Measurements from ENCODE around the gene TSHZ2. TPM values are rescaled to one million over a fixed set of nuclear protein-coding genes. Genes with fewer than 3 reads are reported as not detected.
"Not testable (repeated sequence)": the region's sequence is repeated elsewhere in the genome, so short reads cannot be mapped to it uniquely, and the experiment has no call there.

Gene TSHZ2
- total RNA-seq, 2 experiments from 2014 or later, result 8.1 to 9.2 TPM

- H3K36me3 Mint-ChIP-seq (ENCODE audit: low read depth), result no peaks in the 10 kb centered on the region
- ChIA-PET CTCF (interaction anchor here (1.0 kb wide), 1 partner anchor 12 kb away, joined by 6 read pairs; no protein-coding TSS in a partner anchor), POLR2A (no interaction called here)
- H3K4me3 Mint-ChIP-seq, result no peak overlapping the region
- no peak for DNase-seq
- no peaks in the 10 kb centered on the region for H3K9me3 Mint-ChIP-seq
- H3K4me1 Mint-ChIP-seq, result peaks cover 10% of the 10 kb centered on the region
- no peak overlapping the region for H3K27ac Mint-ChIP-seq
- H3K27me3 Mint-ChIP-seq, result no peaks in the 10 kb centered on the region
Measured at GRCh38 chr20:53408691-53409446, 436.7 kb downstream of the TSHZ2 start.

- Mint-ChIP-seq H3K36me3 (ENCODE audit: low read depth) (no peaks in the 10 kb centered on the region), H3K4me3 (no peak overlapping the region), H3K9me3 (no peaks in the 10 kb centered on the region), H3K4me1 (peaks cover 9% of the 10 kb centered on the region), H3K27ac (no peak overlapping the region), H3K27me3 (no peaks in the 10 kb centered on the region)
- ChIA-PET CTCF (interaction anchor here (1.0 kb wide), 1 partner anchor 12 kb away, joined by 6 read pairs; no protein-coding TSS in a partner anchor), POLR2A (no interaction called here)
- no peak for DNase-seq
Measured at GRCh38 chr20:53409447-53409717, 437.2 kb downstream of the TSHZ2 start.

- Mint-ChIP-seq H3K27me3 (no peaks in the 10 kb centered on the region), H3K9me3 (no peaks in the 10 kb centered on the region), H3K4me1 (peaks cover 7% of the 10 kb centered on the region), H3K27ac (no peak overlapping the region), H3K36me3 (ENCODE audit: low read depth) (no peaks in the 10 kb centered on the region), H3K4me3 (no peak overlapping the region)
- ChIA-PET CTCF (no interaction called here), POLR2A (no interaction called here)
- no peak for DNase-seq
Measured at GRCh38 chr20:53411129-53411528, 439.0 kb downstream of the TSHZ2 start.

GRCh38 chr20:53411891-53412290 lies 439.7 kb downstream of the TSHZ2 start:
- peaks cover 7% of the 10 kb centered on the region for H3K4me1 Mint-ChIP-seq
- no peak overlapping the region for H3K4me3 Mint-ChIP-seq
- ChIA-PET POLR2A (no interaction called here), CTCF (interaction anchor here (0.5 to 1.3 kb wide), 2 partner anchors 103 to 538 kb away, joined by 3 read pairs; no protein-coding TSS in a partner anchor)
- H3K9me3 Mint-ChIP-seq, result no peaks in the 10 kb centered on the region
- no peaks in the 10 kb centered on the region for H3K36me3 Mint-ChIP-seq (ENCODE audit: low read depth)
- no peak overlapping the region for H3K27ac Mint-ChIP-seq
- no peaks in the 10 kb centered on the region for H3K27me3 Mint-ChIP-seq
- no peak for DNase-seq

- CTCF ChIA-PET, result interaction anchor here (0.5 to 1.3 kb wide), 4 partner anchors 104 to 547 kb away, joined by 3 to 5 read pairs (median 3); no protein-coding TSS in a partner anchor
- no peak for DNase-seq
- Mint-ChIP-seq H3K4me3 (no peak overlapping the region), H3K36me3 (ENCODE audit: low read depth) (no peaks in the 10 kb centered on the region), H3K27ac (no peak overlapping the region), H3K27me3 (no peaks in the 10 kb centered on the region), H3K4me1 (peaks cover 7% of the 10 kb centered on the region), H3K9me3 (no peaks in the 10 kb centered on the region)
- POLR2A ChIA-PET, result no interaction called here
Measured at GRCh38 chr20:53412577-53413185, 440.5 kb downstream of the TSHZ2 start.

- H3K9me3 Mint-ChIP-seq, result no peaks in the 10 kb centered on the region
- CTCF ChIA-PET, result interaction anchor here (0.6 to 1.3 kb wide), 3 partner anchors 144 to 1438 kb away, joined by 3 read pairs; no protein-coding TSS in a partner anchor
- no peaks in the 10 kb centered on the region for H3K27me3 Mint-ChIP-seq
- peaks cover 7% of the 10 kb centered on the region for H3K4me1 Mint-ChIP-seq
- DNase-seq, result peak; percentile 62
- no peaks in the 10 kb centered on the region for H3K36me3 Mint-ChIP-seq (ENCODE audit: low read depth)
- POLR2A ChIA-PET, result no interaction called here
- H3K27ac Mint-ChIP-seq, result no peak overlapping the region
- no peak overlapping the region for H3K4me3 Mint-ChIP-seq
Measured at GRCh38 chr20:53413186-53413631, 441.1 kb downstream of the TSHZ2 start.

GRCh38 chr20:53413845-53414244 lies 441.7 kb downstream of the TSHZ2 start:
- POLR2A ChIA-PET, H3K27me3 Mint-ChIP-seq: not testable (repeated sequence)
- CTCF ChIA-PET, result interaction anchor here (0.6 to 1.1 kb wide), 2 partner anchors 134 to 1439 kb away, joined by 3 to 5 read pairs; no protein-coding TSS in a partner anchor

GRCh38 chr20:53419693-53420460 lies 447.7 kb downstream of the TSHZ2 start:
- no peaks in the 10 kb centered on the region for H3K36me3 Mint-ChIP-seq (ENCODE audit: low read depth)
- no peak for DNase-seq
- no peaks in the 10 kb centered on the region for H3K4me1 Mint-ChIP-seq
- no peak overlapping the region for H3K4me3 Mint-ChIP-seq
- H3K27ac Mint-ChIP-seq, result peak overlapping the region; percentile 1
- ChIA-PET CTCF (interaction anchor here (0.6 to 2.0 kb wide), 2 partner anchors 8 to 48 kb away, joined by 3 to 4 read pairs; no protein-coding TSS in a partner anchor), POLR2A (no interaction called here)
- no peaks in the 10 kb centered on the region for H3K9me3 Mint-ChIP-seq
- H3K27me3 Mint-ChIP-seq, result no peaks in the 10 kb centered on the region

More at GRCh38 chr20:53413845-53414244, 441.7 kb downstream of the TSHZ2 start:
- not testable (repeated sequence) for H3K36me3 Mint-ChIP-seq (ENCODE audit: low read depth); H3K9me3 Mint-ChIP-seq; DNase-seq; H3K4me1 Mint-ChIP-seq; H3K4me3 Mint-ChIP-seq; H3K27ac Mint-ChIP-seq

- H3K9me3 Mint-ChIP-seq, result no peaks in the 10 kb centered on the region
- DNase-seq, result no peak
- no peak overlapping the region for H3K4me3 Mint-ChIP-seq
- no peaks in the 10 kb centered on the region for H3K36me3 Mint-ChIP-seq (ENCODE audit: low read depth)
- no peaks in the 10 kb centered on the region for H3K27me3 Mint-ChIP-seq
- no peaks in the 10 kb centered on the region for H3K4me1 Mint-ChIP-seq
- ChIA-PET CTCF (interaction anchor here (0.6 to 1.0 kb wide), 2 partner anchors 12 to 966 kb away, joined by 3 to 6 read pairs; no protein-coding TSS in a partner anchor), POLR2A (no interaction called here)
- H3K27ac Mint-ChIP-seq, result no peak overlapping the region
Measured at GRCh38 chr20:53421343-53421742, 449.2 kb downstream of the TSHZ2 start.

GRCh38 chr20:53422039-53422438 lies 449.9 kb downstream of the TSHZ2 start:
- H3K27me3 Mint-ChIP-seq, result no peaks in the 10 kb centered on the region
- no peak overlapping the region for H3K4me3 Mint-ChIP-seq
- no peaks in the 10 kb centered on the region for H3K4me1 Mint-ChIP-seq
- H3K9me3 Mint-ChIP-seq, result no peaks in the 10 kb centered on the region
- CTCF ChIA-PET, result interaction anchor here (0.6 kb wide), 1 partner anchor 967 kb away, joined by 3 read pairs; no protein-coding TSS in a partner anchor
- POLR2A ChIA-PET, result no interaction called here
- H3K27ac Mint-ChIP-seq, result no peak overlapping the region
- DNase-seq, result no peak
- peaks cover 2% of the 10 kb centered on the region for H3K36me3 Mint-ChIP-seq (ENCODE audit: low read depth)

GRCh38 chr20:53423587-53424146 lies 451.5 kb downstream of the TSHZ2 start:
- DNase-seq, result no peak
- no peaks in the 10 kb centered on the region for H3K9me3 Mint-ChIP-seq
- H3K27me3 Mint-ChIP-seq, result no peaks in the 10 kb centered on the region
- H3K4me1 Mint-ChIP-seq, result peaks cover 2% of the 10 kb centered on the region
- no peak overlapping the region for H3K4me3 Mint-ChIP-seq
- H3K36me3 Mint-ChIP-seq (ENCODE audit: low read depth), result peaks cover 2% of the 10 kb centered on the region
- no peak overlapping the region for H3K27ac Mint-ChIP-seq
- POLR2A ChIA-PET, result no interaction called here
- CTCF ChIA-PET, result no interaction called here

GRCh38 chr20:53425481-53425880 lies 453.3 kb downstream of the TSHZ2 start:
- H3K9me3 Mint-ChIP-seq, result no peaks in the 10 kb centered on the region
- no peak overlapping the region for H3K4me3 Mint-ChIP-seq
- H3K36me3 Mint-ChIP-seq (ENCODE audit: low read depth), result peaks cover 2% of the 10 kb centered on the region
- no peaks in the 10 kb centered on the region for H3K27me3 Mint-ChIP-seq
- no peak overlapping the region for H3K27ac Mint-ChIP-seq
- CTCF ChIA-PET, result interaction anchor here (0.6 to 1.0 kb wide), 2 partner anchors 21 to 1755 kb away, joined by 3 read pairs; no protein-coding TSS in a partner anchor
- DNase-seq, result no peak
- POLR2A ChIA-PET, result no interaction called here
- peaks cover 6% of the 10 kb centered on the region for H3K4me1 Mint-ChIP-seq
